Adrenal gland (tissue), 5 donors: ENCODE data around the gene RASGRP2.

Experiments
- POLR2A ChIP-seq, 2 donors: fragments of 450-650 bp; IDR thresholded peaks; one replicate each; pipeline ENCODE4 v1.6.1; 2017; ENCODE audit warnings: antibody characterized with exemption in 2 of 2, mild to moderate bottlenecking in 2 of 2, moderate library complexity in 1 of 2
- TF ChIP-seq, protein P1 (sequence below), 6 experiments: fragments of 450-650 bp in 4 of 6; fragments of 200-600 bp in 2 of 6; sonication (generic) in 1 of 6; IDR thresholded peaks; 1 replicate in 5 of 6; 2 replicates in 1 of 6; pipeline versions ENCODE4 v1.5.1 to v1.8.0; 2016 to 2021; ENCODE audit warnings: antibody characterized with exemption in 6 of 6, mild to moderate bottlenecking in 2 of 6, moderate library complexity in 1 of 6
- donor health status: DM: no; HTN: no; CAD: no.

GRCh38 chr11:64752175-64752970 lies 8.4 kb upstream of the RASGRP2 start:
- TF ChIP-seq, protein P1, sequence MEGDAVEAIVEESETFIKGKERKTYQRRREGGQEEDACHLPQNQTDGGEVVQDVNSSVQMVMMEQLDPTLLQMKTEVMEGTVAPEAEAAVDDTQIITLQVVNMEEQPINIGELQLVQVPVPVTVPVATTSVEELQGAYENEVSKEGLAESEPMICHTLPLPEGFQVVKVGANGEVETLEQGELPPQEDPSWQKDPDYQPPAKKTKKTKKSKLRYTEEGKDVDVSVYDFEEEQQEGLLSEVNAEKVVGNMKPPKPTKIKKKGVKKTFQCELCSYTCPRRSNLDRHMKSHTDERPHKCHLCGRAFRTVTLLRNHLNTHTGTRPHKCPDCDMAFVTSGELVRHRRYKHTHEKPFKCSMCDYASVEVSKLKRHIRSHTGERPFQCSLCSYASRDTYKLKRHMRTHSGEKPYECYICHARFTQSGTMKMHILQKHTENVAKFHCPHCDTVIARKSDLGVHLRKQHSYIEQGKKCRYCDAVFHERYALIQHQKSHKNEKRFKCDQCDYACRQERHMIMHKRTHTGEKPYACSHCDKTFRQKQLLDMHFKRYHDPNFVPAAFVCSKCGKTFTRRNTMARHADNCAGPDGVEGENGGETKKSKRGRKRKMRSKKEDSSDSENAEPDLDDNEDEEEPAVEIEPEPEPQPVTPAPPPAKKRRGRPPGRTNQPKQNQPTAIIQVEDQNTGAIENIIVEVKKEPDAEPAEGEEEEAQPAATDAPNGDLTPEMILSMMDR (IDR thresholded peaks at IDR 0.05) = no peak
- no peak for TF ChIP-seq POLR2A (IDR thresholded peaks at IDR 0.05)
